ENCODE results near the gene MARCO. TPM values are rescaled to one million over a fixed set of nuclear protein-coding genes. Genes with fewer than 3 reads are reported as not detected.

The MARCO gene
- polyA plus RNA-seq, 1 of the 3 experiments (the other 2 are of a cell fraction) = not detected

GRCh38 chr2:119009110-119009509, 67.1 kb downstream of the MARCO start:
- Histone ChIP-seq H3K4me2 (no peak overlapping the region), H3K9me3 (no peaks in the 10 kb centered on the region), H3K27me3 (ENCODE audit: insufficient read depth) (peaks cover 17% of the 10 kb centered on the region; the same call in 1 of the 2 replicates), H4K20me1 (ENCODE audit: insufficient read depth) (no peaks in the 10 kb centered on the region), H3K4me1 (ENCODE audit: control insufficient read depth in 1 of 2, insufficient read depth in 2 of 2, low read depth in 1 of 2, low read length in 1 of 2) (peaks cover 0 to 2% of the 10 kb centered on the region in 2 experiments; a peak in 1 of 4 replicates), H3K4me3 (ENCODE audit: low read depth in 2 of 2, low read length in 1 of 2) (no peak overlapping the region), H2AFZ (ENCODE audit: low read depth) (no peak overlapping the region), H3K9me2 (no peaks in the 10 kb centered on the region), H3K79me2 (ENCODE audit: insufficient read depth) (no peaks in the 10 kb centered on the region), H3K27ac (ENCODE audit: low read depth in 2 of 2, low read length in 1 of 2) (no peak overlapping the region), H3K9ac (no peak overlapping the region), H3K36me3 (replicated peaks in 1 of 2; ENCODE audit: control insufficient read depth in 1 of 2, insufficient read depth in 2 of 2, low read length in 1 of 2) (no peaks in the 10 kb centered on the region), H3F3A (replicated peaks; ENCODE audit: insufficient read depth) (no peaks in the 10 kb centered on the region)
- TF ChIP-seq NRF1 (IDR thresholded peaks at IDR 0.05; ENCODE audit: low read depth, low read length) (no peak), NFIC (IDR thresholded peaks at IDR 0.05; ENCODE audit: borderline replicate concordance) (no peak), MXI1 (IDR thresholded peaks at IDR 0.05; ENCODE audit: low read depth, low read length) (no peak), ELF1 (IDR thresholded peaks at IDR 0.05) (no peak), GABPA (IDR thresholded peaks at IDR 0.05; ENCODE audit: low read depth) (no peak), POLR2AphosphoS5 (IDR thresholded peaks at IDR 0.05; ENCODE audit: low read depth, low read length) (no peak), CTCF (IDR thresholded peaks at IDR 0.05) (no peak), MEF2A (IDR thresholded peaks at IDR 0.05; ENCODE audit: borderline replicate concordance, low read depth) (no peak), GATA2 (CRISPR knock-in tag; IDR thresholded peaks at IDR 0.05) (no peak), RCOR1 (IDR thresholded peaks at IDR 0.05; ENCODE audit: low read length) (no peak), SMC3 (IDR thresholded peaks at IDR 0.05; ENCODE audit: low read depth, low read length) (no peak), USF2 (IDR thresholded peaks at IDR 0.05; ENCODE audit: borderline replicate concordance, low read depth, low read length) (no peak), EZH2phosphoT487 (IDR thresholded peaks at IDR 0.05; ENCODE audit: borderline replicate concordance, low read depth) (no peak), JUND (IDR thresholded peaks at IDR 0.05) (no peak), FOXM1 (IDR thresholded peaks at IDR 0.05; ENCODE audit: low read depth) (no peak), USF1 (IDR thresholded peaks at IDR 0.05; ENCODE audit: borderline replicate concordance, low read depth) (no peak)
- no peak for DNase-seq
- ChIA-PET POLR2A (no interaction called here), CTCF (no interaction called here)
- WGBS (ENCODE audit: low lambda C conversion rate) = 14% methylated on average over 3 of the region's 3 CpGs

DNA sequence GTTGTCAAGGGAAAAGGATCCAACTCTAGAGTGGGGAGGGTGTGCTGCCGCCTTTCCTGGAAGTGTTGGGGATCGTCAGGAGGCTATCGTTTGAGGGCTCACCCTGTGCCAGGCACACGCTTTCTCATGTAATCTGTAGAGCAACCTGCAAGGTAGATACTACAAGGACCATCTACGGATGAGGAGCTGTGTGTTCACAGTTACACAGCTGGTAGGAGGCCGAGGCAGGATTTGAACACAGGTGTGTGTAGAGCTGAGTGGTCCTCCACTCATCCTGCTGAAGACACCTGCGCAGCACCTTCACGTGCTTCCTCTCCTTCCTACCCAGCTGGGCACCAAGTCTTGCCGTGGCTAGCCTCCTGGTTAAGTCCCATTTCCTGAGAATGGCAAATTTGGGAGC, 68.3 kb downstream of the MARCO start:
- 9% methylated on average over 8 of the region's 9 CpGs for WGBS (ENCODE audit: low lambda C conversion rate)
- Histone ChIP-seq H3F3A (replicated peaks; ENCODE audit: insufficient read depth) (no peaks in the 10 kb centered on the region), H3K9me3 (no peaks in the 10 kb centered on the region), H3K4me1 (ENCODE audit: control insufficient read depth in 1 of 2, insufficient read depth in 2 of 2, low read depth in 1 of 2, low read length in 1 of 2) (peaks cover 0 to 2% of the 10 kb centered on the region in 2 experiments; a peak in 1 of 4 replicates), H2AFZ (ENCODE audit: low read depth) (no peak overlapping the region), H3K4me2 (no peak overlapping the region), H4K20me1 (ENCODE audit: insufficient read depth) (no peaks in the 10 kb centered on the region), H3K27me3 (ENCODE audit: insufficient read depth) (peaks cover 17% of the 10 kb centered on the region; the same call in 1 of the 2 replicates), H3K9ac (no peak overlapping the region), H3K4me3 (ENCODE audit: low read depth in 2 of 2, low read length in 1 of 2) (no peak overlapping the region), H3K27ac (ENCODE audit: low read depth in 2 of 2, low read length in 1 of 2) (no peak overlapping the region), H3K36me3 (replicated peaks in 1 of 2; ENCODE audit: control insufficient read depth in 1 of 2, insufficient read depth in 2 of 2, low read length in 1 of 2) (no peaks in the 10 kb centered on the region), H3K9me2 (no peaks in the 10 kb centered on the region), H3K79me2 (ENCODE audit: insufficient read depth) (no peaks in the 10 kb centered on the region)
- DNase-seq = no peak
- CTCF ChIA-PET = interaction anchor here (0.8 to 4.5 kb wide), 11 partner anchors 15 to 300 kb away, joined by 3 to 65 read pairs (median 4); no protein-coding TSS in a partner anchor
- POLR2A ChIA-PET = no interaction called here
- TF ChIP-seq, protein P1, sequence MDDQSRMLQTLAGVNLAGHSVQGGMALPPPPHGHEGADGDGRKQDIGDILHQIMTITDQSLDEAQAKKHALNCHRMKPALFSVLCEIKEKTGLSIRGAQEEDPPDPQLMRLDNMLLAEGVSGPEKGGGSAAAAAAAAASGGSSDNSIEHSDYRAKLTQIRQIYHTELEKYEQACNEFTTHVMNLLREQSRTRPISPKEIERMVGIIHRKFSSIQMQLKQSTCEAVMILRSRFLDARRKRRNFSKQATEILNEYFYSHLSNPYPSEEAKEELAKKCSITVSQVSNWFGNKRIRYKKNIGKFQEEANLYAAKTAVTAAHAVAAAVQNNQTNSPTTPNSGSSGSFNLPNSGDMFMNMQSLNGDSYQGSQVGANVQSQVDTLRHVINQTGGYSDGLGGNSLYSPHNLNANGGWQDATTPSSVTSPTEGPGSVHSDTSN (IDR thresholded peaks at IDR 0.05) = no peak
- TF ChIP-seq EZH2phosphoT487 (IDR thresholded peaks at IDR 0.05; ENCODE audit: borderline replicate concordance, low read depth) (no peak), CTCF (IDR thresholded peaks at IDR 0.05) (no peak), NRF1 (IDR thresholded peaks at IDR 0.05; ENCODE audit: low read depth, low read length) (no peak), GATA2 (CRISPR knock-in tag; IDR thresholded peaks at IDR 0.05) (no peak), FOXJ3 (CRISPR knock-in tag; IDR thresholded peaks at IDR 0.05) (no peak), TCF12 (IDR thresholded peaks at IDR 0.05) (no peak), POLR2AphosphoS5 (IDR thresholded peaks at IDR 0.05; ENCODE audit: low read depth, low read length) (no peak), IRF3 (IDR thresholded peaks at IDR 0.05; ENCODE audit: low read depth, low read length) (no peak), JUND (IDR thresholded peaks at IDR 0.05) (no peak), RCOR1 (IDR thresholded peaks at IDR 0.05; ENCODE audit: low read length) (no peak), RXRA (IDR thresholded peaks at IDR 0.05; ENCODE audit: borderline replicate concordance, low read depth) (no peak), ELF1 (IDR thresholded peaks at IDR 0.05) (no peak)

Measured in SK-N-SH (cell line).